ENCODE data around the gene CAPG. TPM values are rescaled to one million over a fixed set of nuclear protein-coding genes. Genes with fewer than 3 reads are reported as not detected.

Gene CAPG
- total and polyA plus RNA-seq, 12 donors, result 11.6 to 192 (median 41.4) TPM

GRCh38 chr2:85378257-85378656 lies 31.9 kb downstream of the CAPG start:
- 86 to 88% (median 86%) methylated on average over 5 of the region's 5 CpGs for WGBS, 4 donors
- no peak for TF ChIP-seq CTCF (IDR thresholded peaks at IDR 0.05)
- no peak for TF ChIP-seq POLR2A (IDR thresholded peaks at IDR 0.05)
- no peaks in the 10 kb centered on the region for H3K27me3 ChIP-seq
- intact Hi-C loops (cut with DNase I), result no loop called here
- no peaks in the 10 kb centered on the region for H3K4me1 ChIP-seq (replicated peaks in 1 of 2)
- no peak overlapping the region for H3K27ac ChIP-seq
- peaks cover 0 to 23% of the 10 kb centered on the region in 2 donors for H3K36me3 ChIP-seq (replicated peaks in 1 of 2)
- no peak overlapping the region for H3K4me3 ChIP-seq
- H3K9me3 ChIP-seq (replicated peaks in 1 of 3), result no peaks in the 10 kb centered on the region
- DNase-seq, result no peak

GRCh38 chr2:85377083-85377482 lies 33.1 kb downstream of the CAPG start:
- Histone ChIP-seq H3K4me1 (replicated peaks in 1 of 2) (no peaks in the 10 kb centered on the region), H3K4me3 (no peak overlapping the region), H3K36me3 (replicated peaks in 1 of 2) (peaks cover 0 to 23% of the 10 kb centered on the region in 2 donors), H3K9me3 (replicated peaks in 1 of 3) (no peaks in the 10 kb centered on the region), H3K27me3 (no peaks in the 10 kb centered on the region), H3K27ac (no peak overlapping the region)
- 88 to 96% (median 94%) methylated on average over 9 to 11 of the region's 11 CpGs for WGBS, 4 donors
- intact Hi-C loops (cut with DNase I), result no loop called here
- TF ChIP-seq POLR2A (IDR thresholded peaks at IDR 0.05) (no peak), CTCF (IDR thresholded peaks at IDR 0.05) (no peak)
- DNase-seq, result no peak

GRCh38 chr2:85376291-85377065 lies 33.7 kb downstream of the CAPG start:
- Histone ChIP-seq H3K27me3 (no peaks in the 10 kb centered on the region), H3K36me3 (replicated peaks in 1 of 2) (peaks cover 0 to 23% of the 10 kb centered on the region in 2 donors), H3K9me3 (replicated peaks in 1 of 3) (no peaks in the 10 kb centered on the region), H3K4me3 (no peak overlapping the region), H3K4me1 (replicated peaks in 1 of 2) (no peaks in the 10 kb centered on the region), H3K27ac (no peak overlapping the region)
- intact Hi-C loops (cut with DNase I), result no loop called here
- no peak for TF ChIP-seq CTCF (IDR thresholded peaks at IDR 0.05)
- TF ChIP-seq POLR2A (IDR thresholded peaks at IDR 0.05), result no peak
- WGBS, 4 donors, result 91 to 95% (median 93%) methylated on average over 4 to 5 of the region's 5 CpGs
- no peak for DNase-seq

GRCh38 chr2:85371045-85371444 lies 39.1 kb downstream of the CAPG start:
- no peaks in the 10 kb centered on the region for H3K36me3 ChIP-seq (replicated peaks in 1 of 2)
- intact Hi-C loops (cut with DNase I), result no loop called here

More at GRCh38 chr2:85371045-85371444, 39.1 kb downstream of the CAPG start:
- TF ChIP-seq CTCF (IDR thresholded peaks at IDR 0.05), result no peak
- TF ChIP-seq POLR2A (IDR thresholded peaks at IDR 0.05), result no peak
- no peak for DNase-seq
- Histone ChIP-seq H3K9me3 (replicated peaks in 1 of 3) (no peaks in the 10 kb centered on the region), H3K27ac (no peak overlapping the region), H3K27me3 (no peaks in the 10 kb centered on the region), H3K4me3 (no peak overlapping the region), H3K4me1 (replicated peaks in 1 of 2) (no peaks in the 10 kb centered on the region)
- WGBS, 4 donors, result 94 to 99% (median 94%) methylated on average over 11 of the region's 11 CpGs

Measured in adrenal gland (tissue), 12 donors.